ENCODE measurements around the gene GAPDHS. TPM values are rescaled to one million over a fixed set of nuclear protein-coding genes. Genes with fewer than 3 reads are reported as not detected.

Gene GAPDHS
- total and polyA plus RNA-seq, 2 of the 4 experiments (the other 2 are of a cell fraction), result not detected

DNA sequence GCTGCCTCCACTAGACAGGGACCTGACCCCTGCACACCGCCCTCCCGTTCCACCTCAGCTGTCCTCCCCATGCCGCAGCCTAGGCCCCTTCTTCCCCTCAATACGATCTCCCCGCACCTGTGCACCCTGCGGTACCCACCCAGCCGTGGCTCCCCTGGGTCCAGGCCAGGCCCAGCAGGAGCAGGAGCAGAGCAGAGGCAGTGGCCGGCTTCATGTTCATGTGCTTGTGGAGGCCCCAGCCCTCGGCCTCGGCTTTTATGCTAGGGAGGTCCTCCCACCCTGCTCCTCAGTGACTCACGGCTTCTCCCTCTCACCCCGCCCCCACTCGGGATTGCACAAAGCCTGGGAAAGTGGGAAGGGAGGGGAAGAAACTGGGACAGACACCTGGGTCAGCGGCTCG is 31.6 kb upstream of the GAPDHS start:
- Histone ChIP-seq H3K9ac (ENCODE audit: low read depth, low read length) (no peak overlapping the region), H4K20me1 (ENCODE audit: insufficient read depth, low read length) (no peaks in the 10 kb centered on the region), H2BK15ac (ENCODE audit: low read depth, low read length) (no peak overlapping the region), H3K56ac (ENCODE audit: extremely low read depth, insufficient read depth, low read length) (no peak overlapping the region), H3K4ac (ENCODE audit: low read depth, low read length) (no peak overlapping the region), H2BK5ac (ENCODE audit: low read depth, low read length, poor library complexity, severe bottlenecking) (no peak overlapping the region), H4K91ac (ENCODE audit: insufficient read depth, low read depth, low read length) (no peak overlapping the region), H3K27ac (ENCODE audit: insufficient read depth, low read length) (no peak overlapping the region), H3K4me3 (ENCODE audit: insufficient read depth, low read depth, low read length) (no peak overlapping the region), H2BK120ac (ENCODE audit: low read depth, low read length) (no peak overlapping the region), H4K8ac (ENCODE audit: low read depth in 2 of 2, low read length in 2 of 2) (no peak overlapping the region), H3K9me3 (ENCODE audit: control insufficient read depth, insufficient read depth, low read length) (no peaks in the 10 kb centered on the region), H3K23ac (ENCODE audit: low read depth, low read length) (no peak overlapping the region), H3K27me3 (ENCODE audit: control insufficient read depth, insufficient read depth, low read length) (peaks cover 43% of the 10 kb centered on the region), H2BK20ac (ENCODE audit: low read depth, low read length) (no peak overlapping the region), H2AK9ac (replicated peaks; ENCODE audit: low read depth, low read length, poor library complexity) (no peak overlapping the region), H2AFZ (replicated peaks; ENCODE audit: low read length, poor library complexity) (no peak overlapping the region), H3K14ac (replicated peaks; ENCODE audit: low read depth, low read length) (no peak overlapping the region), H3K36me3 (ENCODE audit: control insufficient read depth, insufficient read depth, low read length) (no peaks in the 10 kb centered on the region), H3K4me1 (ENCODE audit: control insufficient read depth, insufficient read depth, low read length) (no peaks in the 10 kb centered on the region), H3K4me2 (ENCODE audit: low read depth, low read length) (no peak overlapping the region), H3K79me1 (ENCODE audit: low read depth in 1 of 2, low read length in 2 of 2) (no peaks in the 10 kb centered on the region), H3K9me1 (ENCODE audit: insufficient read depth, low read length) (no peaks in the 10 kb centered on the region; the same call in 1 of the 2 replicates), H4K5ac (ENCODE audit: low read depth, low read length) (no peak overlapping the region), H2AK5ac (ENCODE audit: low read depth, low read length) (no peak overlapping the region), H3K18ac (ENCODE audit: low read depth, low read length) (no peak overlapping the region)
- dilution Hi-C loops (cut with HindIII; ENCODE audit: low sequenced_read_pairs, unreplicated experiment) (no loop called here), in situ Hi-C loops (cut with MboI; ENCODE audit: low sequenced_read_pairs) (no loop called here), intact Hi-C loops (cut with micrococcal nuclease) (no loop called here)
- TF ChIP-seq CEBPB (IDR thresholded peaks at IDR 0.05; ENCODE audit: low read depth, low read length) (peak; percentile 17; the same call in 1 of the 2 replicates), NFE2L2 (IDR thresholded peaks at IDR 0.05; ENCODE audit: low read depth, low read length) (no peak), CHD1 (IDR thresholded peaks at IDR 0.05; ENCODE audit: low read depth, low read length) (no peak), SMC3 (IDR thresholded peaks at IDR 0.05; ENCODE audit: low read depth, low read length) (no peak)
- TF ChIP-seq, protein P1, sequence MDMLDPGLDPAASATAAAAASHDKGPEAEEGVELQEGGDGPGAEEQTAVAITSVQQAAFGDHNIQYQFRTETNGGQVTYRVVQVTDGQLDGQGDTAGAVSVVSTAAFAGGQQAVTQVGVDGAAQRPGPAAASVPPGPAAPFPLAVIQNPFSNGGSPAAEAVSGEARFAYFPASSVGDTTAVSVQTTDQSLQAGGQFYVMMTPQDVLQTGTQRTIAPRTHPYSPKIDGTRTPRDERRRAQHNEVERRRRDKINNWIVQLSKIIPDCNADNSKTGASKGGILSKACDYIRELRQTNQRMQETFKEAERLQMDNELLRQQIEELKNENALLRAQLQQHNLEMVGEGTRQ (IDR thresholded peaks at IDR 0.05; ENCODE audit: low read depth, low read length), result no peak
- TF ChIP-seq, protein P2, sequence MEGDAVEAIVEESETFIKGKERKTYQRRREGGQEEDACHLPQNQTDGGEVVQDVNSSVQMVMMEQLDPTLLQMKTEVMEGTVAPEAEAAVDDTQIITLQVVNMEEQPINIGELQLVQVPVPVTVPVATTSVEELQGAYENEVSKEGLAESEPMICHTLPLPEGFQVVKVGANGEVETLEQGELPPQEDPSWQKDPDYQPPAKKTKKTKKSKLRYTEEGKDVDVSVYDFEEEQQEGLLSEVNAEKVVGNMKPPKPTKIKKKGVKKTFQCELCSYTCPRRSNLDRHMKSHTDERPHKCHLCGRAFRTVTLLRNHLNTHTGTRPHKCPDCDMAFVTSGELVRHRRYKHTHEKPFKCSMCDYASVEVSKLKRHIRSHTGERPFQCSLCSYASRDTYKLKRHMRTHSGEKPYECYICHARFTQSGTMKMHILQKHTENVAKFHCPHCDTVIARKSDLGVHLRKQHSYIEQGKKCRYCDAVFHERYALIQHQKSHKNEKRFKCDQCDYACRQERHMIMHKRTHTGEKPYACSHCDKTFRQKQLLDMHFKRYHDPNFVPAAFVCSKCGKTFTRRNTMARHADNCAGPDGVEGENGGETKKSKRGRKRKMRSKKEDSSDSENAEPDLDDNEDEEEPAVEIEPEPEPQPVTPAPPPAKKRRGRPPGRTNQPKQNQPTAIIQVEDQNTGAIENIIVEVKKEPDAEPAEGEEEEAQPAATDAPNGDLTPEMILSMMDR (conservative IDR thresholded peaks at IDR 0.05; ENCODE audit: low read depth, low read length), result no peak
- POLR2A ChIA-PET (ENCODE audit: unreplicated experiment), result no interaction called here
- 92% methylated on average over 5 of the region's 15 CpGs; no CpG with 5 or more reads in 1 of the 2 experiments for WGBS, 2 experiments (ENCODE audit: extremely low coverage in 2 of 2, insufficient read length in 1 of 2)
- no peak for DNase-seq
- CTCF ChIA-PET, result no interaction called here
- ATAC-seq (ENCODE audit: low read depth), result no peak
- BruUV-seq (replicated peaks), result no TSS peak
